Liver (tissue), 9 donors: ENCODE data around the gene PLCL1. TPM values are rescaled to one million over a fixed set of nuclear protein-coding genes. Genes with fewer than 3 reads are reported as not detected.

Experiments
- DNase-seq: peaks from one replicate; pipeline ENCODE4 v3.0.0-alpha.2; 2017; ENCODE audit warnings: low spot score
- H3K27ac ChIP-seq, 2 donors: one replicate each; pipeline ENCODE4 v1.7.0; 2013; ENCODE audit warnings: inconsistent platforms in 2 of 2, low read length in 2 of 2, control low read depth in 1 of 2, low read depth in 1 of 2, mild to moderate bottlenecking in 1 of 2
- H3K27me3 ChIP-seq, 4 donors: one replicate each; pipeline versions ENCODE4 v1.6.1 to v1.7.0; 2013; ENCODE audit warnings: low read length in 3 of 4, inconsistent platforms in 1 of 4, mild to moderate bottlenecking in 1 of 4, moderate library complexity in 1 of 4; ENCODE audit not compliant: control insufficient read depth in 4 of 4, insufficient read depth in 4 of 4
- H3K36me3 ChIP-seq, 4 donors: one replicate each; pipeline versions ENCODE4 v1.6.1 to v1.7.0; 2013; ENCODE audit warnings: low read length in 3 of 4, mild to moderate bottlenecking in 3 of 4, low read depth in 1 of 4, moderate library complexity in 1 of 4; ENCODE audit not compliant: control insufficient read depth in 4 of 4, insufficient read depth in 3 of 4
- H3K4me1 ChIP-seq, 4 donors: one replicate each; pipeline versions ENCODE4 v1.6.1 to v1.7.0; 2013; ENCODE audit warnings: low read length in 3 of 4, mild to moderate bottlenecking in 3 of 4, moderate library complexity in 1 of 4; ENCODE audit not compliant: control insufficient read depth in 4 of 4, insufficient read depth in 4 of 4
- H3K4me3 ChIP-seq, 3 donors: one replicate each; pipeline versions ENCODE4 v1.6.1 to v1.7.0; 2013; ENCODE audit warnings: low read length in 3 of 3, control low read depth in 1 of 3, low read depth in 1 of 3, mild to moderate bottlenecking in 1 of 3
- H3K9ac ChIP-seq, 2 donors: one replicate each; pipeline ENCODE4 v1.7.0; 2013; ENCODE audit warnings: low read length in 2 of 2, mild to moderate bottlenecking in 2 of 2, moderate library complexity in 2 of 2, control low read depth in 1 of 2, low read depth in 1 of 2
- H3K9me3 ChIP-seq, 4 donors: one replicate each; pipeline versions ENCODE4 v1.6.1 to v1.7.0; 2013; ENCODE audit warnings: low read length in 3 of 4; ENCODE audit not compliant: control insufficient read depth in 4 of 4
- CTCF ChIP-seq: fragments of 150-350 bp; IDR thresholded peaks from 2 replicates; pipeline ENCODE4 v1.5.1; 2017; ENCODE audit warnings: improper control_type of control experiment, low read depth, low read length; ENCODE audit not compliant: missing input control
- EGR1 ChIP-seq, 2 donors: IDR thresholded peaks; 2 replicates each; pipeline ENCODE4 v1.6.1; 2016 to 2018; ENCODE audit warnings: antibody characterized with exemption in 2 of 2, low read depth in 2 of 2
- FOXA1 ChIP-seq: IDR thresholded peaks from 2 replicates; pipeline ENCODE4 v1.6.1; 2016; ENCODE audit warnings: antibody characterized with exemption
- FOXA2 ChIP-seq: IDR thresholded peaks from 2 replicates; pipeline ENCODE4 v1.6.1; 2016; ENCODE audit warnings: antibody characterized with exemption
- HNF4A ChIP-seq, 2 donors: conservative IDR thresholded peaks; 2 replicates each; pipeline ENCODE4 v1.6.1; 2016; ENCODE audit warnings: antibody characterized with exemption in 2 of 2, mild to moderate bottlenecking in 2 of 2
- HNF4G ChIP-seq: IDR thresholded peaks from 2 replicates; pipeline ENCODE4 v1.6.1; 2016; ENCODE audit warnings: antibody characterized with exemption
- JUND ChIP-seq, 2 donors: IDR thresholded peaks; 2 replicates each; pipeline ENCODE4 v1.6.1; 2016; ENCODE audit warnings: antibody characterized with exemption in 2 of 2
- RAD21 ChIP-seq, 2 donors: IDR thresholded peaks; 2 replicates each; pipeline ENCODE4 v1.6.1; 2016; ENCODE audit warnings: antibody characterized with exemption in 2 of 2, mild to moderate bottlenecking in 2 of 2
- REST ChIP-seq: IDR thresholded peaks from 2 replicates; pipeline ENCODE4 v1.6.1; 2016; ENCODE audit warnings: antibody characterized with exemption, mild to moderate bottlenecking
- RXRA ChIP-seq, 2 donors: IDR thresholded peaks; 2 replicates each; pipeline ENCODE4 v1.6.1; 2017 to 2018; ENCODE audit warnings: antibody characterized with exemption in 2 of 2, mild to moderate bottlenecking in 1 of 2
- SP1 ChIP-seq: IDR thresholded peaks from 2 replicates; pipeline ENCODE4 v1.6.1; 2018; ENCODE audit warnings: antibody characterized with exemption, mild to moderate bottlenecking
- TAF1 ChIP-seq: conservative IDR thresholded peaks from 2 replicates; pipeline ENCODE4 v1.6.1; 2016; ENCODE audit warnings: antibody characterized with exemption, mild to moderate bottlenecking
- ZBTB33 ChIP-seq: IDR thresholded peaks from 2 replicates; pipeline ENCODE4 v1.6.1; 2016; ENCODE audit warnings: antibody characterized with exemption
- WGBS: extraction: QIAGEN DNeasy Blood & Tissue Kit; methylation state at CpG from one replicate; pipeline ENCODE4 v1.1.7; 2013; 5-methylcytosine and 5-hydroxymethylcytosine counted together
- polyA plus RNA-seq, 2 donors: library from polyadenylated mRNA; stranded (reverse) in 1 of 2; unstranded in 1 of 2; fragments of 200-250 nt in 1 of 2; fragments of >200 nt in 1 of 2; fragmentation: Nextera tagmentation in 1 of 2; extraction: Ambion mirVana in 1 of 2; gene quantifications; one replicate each; pipeline versions ENCODE4 v1.2.1 to v1.2.3, GENCODE V29; 2013 to 2015
- total RNA-seq, 2 donors: library from RNA; depleted of rRNA; stranded (reverse); fragments of >200 nt; gene quantifications; one replicate each; pipeline ENCODE4 v1.2.3, GENCODE V29; 2014
- TF ChIP-seq, protein P1 (sequence below): IDR thresholded peaks from 2 replicates; pipeline ENCODE4 v1.6.1; 2016; ENCODE audit warnings: antibody characterized with exemption
- TF ChIP-seq, protein P2 (sequence below): IDR thresholded peaks from 2 replicates; pipeline ENCODE4 v1.6.1; 2016; ENCODE audit warnings: antibody characterized with exemption
- donor health status: healthy.
- donor health status: healthy.
- donor health status: healthy.
- donor health status: healthy.
- donor health status: healthy.

PLCL1 gene
- total and polyA plus RNA-seq, 4 donors, result 0.08 to 0.59 (median 0.31) TPM

- no peak for TF ChIP-seq TAF1
- TF ChIP-seq JUND (IDR thresholded peaks at IDR 0.05), result no peak
- TF ChIP-seq SP1, result no peak
- TF ChIP-seq HNF4G, result no peak
- TF ChIP-seq HNF4A (conservative IDR thresholded peaks at IDR 0.05), result no peak
- no peak for TF ChIP-seq FOXA2
- TF ChIP-seq FOXA1, result no peak
- H3K9ac ChIP-seq, result no peak overlapping the region
- no peak for DNase-seq
- WGBS, result 86% methylated on average over 2 of the region's 2 CpGs
- no peak overlapping the region for H3K27ac ChIP-seq
- no peaks in the 10 kb centered on the region for H3K27me3 ChIP-seq
- peaks cover 0 to 8% (median 3%) of the 10 kb centered on the region in 4 donors for H3K4me1 ChIP-seq
- H3K9me3 ChIP-seq, result no peaks in the 10 kb centered on the region
- no peaks in the 10 kb centered on the region for H3K36me3 ChIP-seq
- H3K4me3 ChIP-seq, result no peak overlapping the region
Measured at GRCh38 chr2:198066597-198066996, 262.2 kb downstream of the PLCL1 start.

DNA sequence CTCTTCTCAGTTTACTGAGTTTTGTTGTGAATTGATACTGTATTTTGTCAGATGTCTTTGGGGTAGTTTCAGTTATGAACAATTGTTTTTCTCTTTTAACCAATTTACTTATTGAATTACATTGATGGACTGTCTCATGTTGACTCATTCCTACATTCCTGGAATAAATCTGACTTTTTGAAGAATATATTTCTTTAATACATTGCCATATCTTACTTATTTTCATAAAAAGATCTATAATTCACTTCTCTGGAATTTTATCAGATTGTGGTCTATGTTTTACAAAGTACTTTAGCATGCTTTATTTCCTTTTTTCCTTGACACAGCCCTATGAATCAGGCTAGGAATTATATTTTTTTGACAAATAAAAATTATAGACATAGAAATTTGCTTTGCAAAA is 268.3 kb downstream of the PLCL1 start:
- Histone ChIP-seq H3K9ac (no peak overlapping the region), H3K9me3 (no peaks in the 10 kb centered on the region), H3K4me1 (no peaks in the 10 kb centered on the region), H3K4me3 (no peak overlapping the region), H3K27me3 (no peaks in the 10 kb centered on the region), H3K27ac (no peak overlapping the region), H3K36me3 (no peaks in the 10 kb centered on the region)
- no peak for DNase-seq
- TF ChIP-seq EGR1 (IDR thresholded peaks at IDR 0.05; ENCODE audit: low read depth in 2 of 2) (no peak), RAD21 (IDR thresholded peaks at IDR 0.05) (no peak), FOXA2 (no peak), REST (no peak), FOXA1 (no peak), ZBTB33 (no peak), RXRA (IDR thresholded peaks at IDR 0.05) (no peak), HNF4A (conservative IDR thresholded peaks at IDR 0.05) (no peak), CTCF (no peak), TAF1 (no peak), SP1 (no peak), JUND (IDR thresholded peaks at IDR 0.05) (no peak)
- TF ChIP-seq, protein P1, sequence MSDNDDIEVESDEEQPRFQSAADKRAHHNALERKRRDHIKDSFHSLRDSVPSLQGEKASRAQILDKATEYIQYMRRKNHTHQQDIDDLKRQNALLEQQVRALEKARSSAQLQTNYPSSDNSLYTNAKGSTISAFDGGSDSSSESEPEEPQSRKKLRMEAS, result no peak
- TF ChIP-seq, protein P2, sequence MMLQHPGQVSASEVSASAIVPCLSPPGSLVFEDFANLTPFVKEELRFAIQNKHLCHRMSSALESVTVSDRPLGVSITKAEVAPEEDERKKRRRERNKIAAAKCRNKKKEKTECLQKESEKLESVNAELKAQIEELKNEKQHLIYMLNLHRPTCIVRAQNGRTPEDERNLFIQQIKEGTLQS, result no peak
